Jurkat, Clone E6-1 (cell line): Measurements from ENCODE around the gene TMED9.
"Not testable (repeated sequence)": the region's sequence is repeated elsewhere in the genome, so short reads cannot be mapped to it uniquely, and the experiment has no call there.

Experiments used
- DNase-seq: peaks from one replicate; pipeline ENCODE4 v3.0.0-alpha.2; 2011; ENCODE audit warnings: low read depth, low spot score
- H3K4me3 ChIP-seq: 2 replicates; pipeline ENCODE4 v1.5.1; 2011; ENCODE audit warnings: mild to moderate bottlenecking, low read length, control low read depth, moderate library complexity

The TMED9 gene

DNA sequence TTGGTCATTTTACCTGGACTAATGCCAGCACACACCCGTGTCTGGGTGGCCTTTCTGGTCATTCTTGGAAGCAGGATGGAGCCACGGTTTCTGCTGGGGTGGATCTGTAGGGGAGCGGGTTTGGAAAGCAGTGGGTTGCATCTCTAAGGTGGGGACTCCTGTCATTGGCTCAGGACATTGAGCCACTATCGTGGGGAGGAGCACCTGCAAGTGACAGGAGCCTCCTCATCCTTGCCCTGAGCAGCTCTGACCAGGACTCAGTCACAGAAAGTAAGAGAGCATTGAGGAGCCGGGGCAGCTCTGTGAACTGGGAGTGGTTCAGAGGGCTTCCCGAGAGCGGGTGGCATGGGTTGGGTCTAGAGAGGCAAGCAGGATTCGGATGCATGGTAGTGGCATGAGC is 11.6 kb downstream of the TMED9 start:
- H3K4me3 ChIP-seq = no peak overlapping the region
- DNase-seq = no peak

DNA sequence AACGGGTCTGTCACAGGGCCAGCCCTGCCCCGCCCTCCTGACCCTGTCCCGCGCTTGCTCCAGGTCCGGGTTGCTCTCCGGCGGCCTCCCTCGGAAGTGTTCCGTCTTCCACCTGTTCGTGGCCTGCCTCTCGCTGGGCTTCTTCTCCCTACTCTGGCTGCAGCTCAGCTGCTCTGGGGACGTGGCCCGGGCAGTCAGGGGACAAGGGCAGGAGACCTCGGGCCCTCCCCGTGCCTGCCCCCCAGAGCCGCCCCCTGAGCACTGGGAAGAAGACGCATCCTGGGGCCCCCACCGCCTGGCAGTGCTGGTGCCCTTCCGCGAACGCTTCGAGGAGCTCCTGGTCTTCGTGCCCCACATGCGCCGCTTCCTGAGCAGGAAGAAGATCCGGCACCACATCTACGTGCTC is 12.1 kb downstream of the TMED9 start:
- H3K4me3 ChIP-seq = no peak overlapping the region
- no peak for DNase-seq

DNA sequence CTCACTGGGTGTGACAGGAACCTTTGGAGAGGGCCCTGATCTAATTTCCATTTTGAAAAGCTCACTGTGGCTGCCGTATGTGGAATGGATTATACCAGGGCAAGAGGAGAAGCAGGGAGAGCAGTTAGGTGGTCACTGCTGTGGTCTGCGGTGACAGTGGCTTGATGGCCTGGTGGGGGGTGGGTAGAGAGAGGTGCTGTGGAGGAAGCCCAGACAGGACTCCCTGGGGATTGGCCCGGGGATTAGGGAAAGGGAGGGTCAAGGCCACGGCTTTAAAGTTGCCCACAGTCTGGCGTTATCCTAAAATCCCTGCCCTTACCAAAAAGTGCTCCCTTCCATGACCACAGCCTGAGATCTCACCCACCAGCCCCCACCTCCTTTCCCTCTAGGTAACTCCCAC is 12.7 kb downstream of the TMED9 start:
- no peak overlapping the region for H3K4me3 ChIP-seq
- no peak for DNase-seq

DNA sequence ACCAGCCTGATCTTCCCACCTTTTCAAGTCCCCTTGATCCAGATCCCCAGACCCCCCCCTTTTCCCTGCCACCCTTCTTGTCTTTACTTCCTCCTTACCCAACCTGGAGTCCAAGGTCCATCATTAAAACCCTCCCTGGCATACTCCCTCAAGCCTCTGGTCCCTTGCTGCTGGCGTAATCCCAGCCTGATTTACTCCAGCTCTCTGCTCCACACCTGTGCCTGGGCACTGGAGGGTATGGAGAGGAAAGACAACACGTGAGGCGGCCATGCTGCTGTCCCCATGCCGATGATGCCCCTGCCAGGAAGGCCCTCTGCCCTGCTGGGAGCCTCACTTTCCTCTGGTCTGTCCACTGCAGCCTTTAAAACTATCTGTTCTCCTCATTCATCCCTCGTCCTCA is 13.1 kb downstream of the TMED9 start:
- no peak for DNase-seq
- no peak overlapping the region for H3K4me3 ChIP-seq

DNA sequence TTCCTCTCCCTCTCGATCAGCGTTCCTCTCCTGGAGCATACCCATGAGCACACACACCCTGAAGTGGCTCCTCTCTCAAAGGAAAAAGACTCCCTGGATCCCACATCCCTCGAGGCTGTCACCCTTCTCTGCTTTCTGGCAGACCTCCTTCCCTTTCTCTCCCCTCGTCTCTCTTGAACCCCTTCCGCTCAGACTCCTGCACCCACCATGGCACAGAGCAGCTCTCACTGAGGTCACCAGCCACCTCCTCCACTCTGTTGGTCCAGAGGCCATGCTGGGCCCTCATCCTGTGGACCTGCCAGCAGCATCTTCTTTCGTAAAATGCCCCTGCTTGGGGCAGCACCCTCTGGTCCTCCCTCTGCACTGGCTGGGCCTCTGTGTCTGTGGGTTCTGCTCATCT is 13.7 kb downstream of the TMED9 start:
- H3K4me3 ChIP-seq = no peak overlapping the region
- no peak for DNase-seq

DNA sequence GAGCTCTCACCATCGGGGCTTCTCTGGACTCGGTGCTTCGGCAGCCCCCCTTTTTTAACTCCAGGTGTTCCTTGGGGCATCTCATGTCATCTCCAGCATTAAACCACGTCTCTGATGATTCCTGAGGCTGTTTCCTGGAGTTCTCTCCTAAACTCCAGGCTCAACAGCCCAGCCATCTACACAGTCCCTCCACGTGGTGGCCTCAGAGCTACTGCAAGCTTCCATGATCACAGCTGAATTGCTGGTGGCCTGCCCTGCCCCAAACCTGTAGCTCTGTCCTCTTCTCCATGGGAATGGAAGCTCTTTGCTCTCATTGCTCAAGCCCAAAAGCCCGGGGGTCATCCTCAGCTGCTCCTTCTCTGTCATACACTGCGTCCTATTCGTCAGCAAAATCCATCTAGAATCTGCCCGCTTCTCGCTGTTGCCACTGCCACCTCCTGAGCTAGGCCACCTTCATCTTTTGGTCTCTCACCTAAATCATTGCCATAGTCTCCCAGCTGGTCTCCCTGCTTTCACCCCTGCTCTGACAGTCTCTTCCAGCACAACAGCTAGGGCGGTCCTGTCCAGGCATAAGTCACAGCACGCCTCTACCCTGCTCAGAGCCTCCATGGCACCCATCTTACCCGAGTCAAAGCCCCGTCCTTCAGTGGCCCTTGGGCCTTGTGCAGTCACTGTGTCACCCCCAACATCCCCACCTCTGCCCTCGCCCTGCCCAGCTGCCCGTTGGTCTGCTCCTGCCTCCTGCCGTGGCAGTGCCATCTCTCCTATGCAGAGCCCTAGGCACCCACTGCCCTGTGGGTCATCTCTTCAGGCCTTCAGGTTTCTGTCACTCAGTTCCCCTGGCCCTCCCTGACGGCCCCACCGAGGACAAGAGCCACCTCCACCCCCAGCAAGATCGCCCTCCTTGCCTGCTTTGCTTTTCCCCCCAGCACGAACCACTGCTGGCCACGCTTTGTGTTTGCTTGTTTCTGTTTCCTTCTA is 14.4 kb downstream of the TMED9 start:
- DNase-seq = no peak

DNA sequence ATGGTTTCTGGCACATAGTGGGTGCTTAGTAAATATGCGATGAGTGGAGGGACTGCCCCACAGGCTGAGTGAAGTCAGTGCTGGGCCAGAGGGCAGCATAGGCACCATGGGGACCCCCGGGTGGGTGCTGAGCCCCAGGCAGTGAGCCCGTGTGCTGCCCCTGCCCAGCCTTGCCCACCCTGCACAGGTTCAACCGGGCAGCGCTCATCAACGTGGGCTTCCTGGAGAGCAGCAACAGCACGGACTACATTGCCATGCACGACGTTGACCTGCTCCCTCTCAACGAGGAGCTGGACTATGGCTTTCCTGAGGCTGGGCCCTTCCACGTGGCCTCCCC is 15.1 kb downstream of the TMED9 start:
- no peak overlapping the region for H3K4me3 ChIP-seq
- no peak for DNase-seq

More for the DNA sequence above, 14.4 kb downstream of the TMED9 start:
- H3K4me3 ChIP-seq = no peak overlapping the region

DNA sequence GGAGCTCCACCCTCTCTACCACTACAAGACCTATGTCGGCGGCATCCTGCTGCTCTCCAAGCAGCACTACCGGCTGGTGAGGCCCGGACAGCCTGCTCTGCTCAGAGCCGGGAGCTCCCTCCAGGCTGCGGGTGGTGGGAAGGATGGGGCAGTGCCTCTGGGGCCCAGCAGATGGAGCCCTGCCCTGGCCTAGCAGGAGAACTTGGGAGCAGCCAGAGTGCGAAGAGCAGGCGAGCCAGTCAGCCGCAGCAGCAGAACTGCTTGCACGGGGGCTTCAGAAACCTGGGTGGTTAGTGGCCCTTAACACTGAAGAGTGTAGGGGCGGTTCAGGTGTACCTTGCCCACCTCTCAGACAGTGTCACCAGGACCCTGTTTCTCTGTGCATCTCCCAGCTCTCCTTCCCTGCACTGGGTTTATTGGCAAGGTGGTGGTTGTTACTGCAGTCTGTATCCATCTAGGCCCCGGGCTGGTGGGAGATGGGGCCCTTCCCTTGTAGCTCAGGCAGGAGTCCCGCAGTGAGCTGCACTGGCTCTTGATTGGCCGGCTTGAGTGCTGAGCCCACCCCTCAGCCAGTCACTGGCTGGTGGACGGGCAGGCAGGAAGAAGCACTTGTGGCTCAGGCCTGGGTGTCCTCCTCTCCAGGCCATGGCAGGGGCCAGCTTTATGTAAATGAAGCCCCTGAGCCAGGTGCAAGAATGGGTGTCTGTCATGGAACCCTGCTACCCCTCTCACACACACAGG is 15.6 kb downstream of the TMED9 start:
- H3K4me3 ChIP-seq = no peak overlapping the region
- peak; percentile 35 for DNase-seq

DNA sequence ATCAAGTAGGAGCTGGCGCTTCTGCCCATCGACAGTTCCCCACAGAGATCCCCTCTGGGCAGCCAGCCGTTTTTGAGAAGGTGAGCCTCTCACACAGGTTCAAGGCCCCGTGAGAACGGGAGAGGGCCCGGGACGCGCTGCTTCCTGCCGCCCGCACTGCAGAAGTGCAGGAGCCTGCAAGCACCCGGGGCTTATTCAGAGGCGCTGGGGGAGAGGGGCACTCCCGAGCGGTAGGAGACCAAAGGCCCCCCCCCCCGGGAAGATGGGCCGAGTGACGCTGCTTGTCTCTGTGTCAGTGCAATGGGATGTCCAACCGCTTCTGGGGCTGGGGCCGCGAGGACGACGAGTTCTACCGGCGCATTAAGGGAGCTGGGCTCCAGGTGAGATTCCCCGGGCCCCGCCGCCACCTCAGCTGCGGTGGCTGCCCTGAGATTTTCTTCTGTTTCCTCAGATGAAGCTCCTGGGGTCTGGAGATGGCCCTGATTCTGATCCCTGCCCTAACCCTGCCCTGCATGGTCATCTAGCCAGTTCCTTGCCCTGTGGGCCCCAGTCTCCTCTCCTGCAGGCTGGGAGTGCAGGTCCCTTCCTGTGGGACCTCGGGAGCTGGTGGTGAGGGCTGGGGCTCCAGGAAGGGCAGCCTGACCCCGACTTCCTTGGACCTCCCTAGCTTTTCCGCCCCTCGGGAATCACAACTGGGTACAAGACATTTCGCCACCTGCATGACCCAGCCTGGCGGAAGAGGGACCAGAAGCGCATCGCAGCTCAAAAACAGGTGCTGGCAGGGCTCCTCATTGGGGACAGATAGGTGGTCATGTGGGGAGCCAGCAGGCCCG is 16.5 kb downstream of the TMED9 start:
- DNase-seq = no peak
- no peak overlapping the region for H3K4me3 ChIP-seq

DNA sequence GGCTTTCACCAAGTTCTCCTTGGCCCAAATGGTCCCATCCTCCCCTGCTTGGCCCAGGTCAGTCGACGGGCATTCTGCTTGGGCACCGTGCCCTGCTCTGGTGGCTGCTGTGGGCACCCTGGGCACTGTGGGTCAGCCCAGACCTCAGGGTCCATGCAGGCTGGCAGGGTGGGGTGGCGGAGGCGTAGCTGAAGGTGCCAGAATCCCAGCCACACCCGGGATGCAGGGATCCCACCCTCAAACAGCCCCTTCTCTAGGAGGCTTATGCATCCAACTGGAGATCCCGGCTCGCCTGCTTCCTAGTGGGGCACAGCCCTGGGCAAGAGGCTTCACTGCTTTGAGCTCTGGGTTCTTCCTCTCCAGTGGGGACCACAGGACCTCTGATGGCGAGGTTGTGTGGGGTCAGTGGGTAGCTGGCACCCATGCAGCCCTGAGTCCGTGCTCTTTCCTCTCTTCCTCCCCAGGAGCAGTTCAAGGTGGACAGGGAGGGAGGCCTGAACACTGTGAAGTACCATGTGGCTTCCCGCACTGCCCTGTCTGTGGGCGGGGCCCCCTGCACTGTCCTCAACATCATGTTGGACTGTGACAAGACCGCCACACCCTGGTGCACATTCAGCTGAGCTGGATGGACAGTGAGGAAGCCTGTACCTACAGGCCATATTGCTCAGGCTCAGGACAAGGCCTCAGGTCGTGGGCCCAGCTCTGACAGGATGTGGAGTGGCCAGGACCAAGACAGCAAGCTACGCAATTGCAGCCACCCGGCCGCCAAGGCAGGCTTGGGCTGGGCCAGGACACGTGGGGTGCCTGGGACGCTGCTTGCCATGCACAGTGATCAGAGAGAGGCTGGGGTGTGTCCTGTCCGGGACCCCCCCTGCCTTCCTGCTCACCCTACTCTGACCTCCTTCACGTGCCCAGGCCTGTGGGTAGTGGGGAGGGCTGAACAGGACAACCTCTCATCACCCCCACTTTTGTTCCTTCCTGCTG is 17.4 kb downstream of the TMED9 start:
- no peak overlapping the region for H3K4me3 ChIP-seq
- no peak for DNase-seq

DNA sequence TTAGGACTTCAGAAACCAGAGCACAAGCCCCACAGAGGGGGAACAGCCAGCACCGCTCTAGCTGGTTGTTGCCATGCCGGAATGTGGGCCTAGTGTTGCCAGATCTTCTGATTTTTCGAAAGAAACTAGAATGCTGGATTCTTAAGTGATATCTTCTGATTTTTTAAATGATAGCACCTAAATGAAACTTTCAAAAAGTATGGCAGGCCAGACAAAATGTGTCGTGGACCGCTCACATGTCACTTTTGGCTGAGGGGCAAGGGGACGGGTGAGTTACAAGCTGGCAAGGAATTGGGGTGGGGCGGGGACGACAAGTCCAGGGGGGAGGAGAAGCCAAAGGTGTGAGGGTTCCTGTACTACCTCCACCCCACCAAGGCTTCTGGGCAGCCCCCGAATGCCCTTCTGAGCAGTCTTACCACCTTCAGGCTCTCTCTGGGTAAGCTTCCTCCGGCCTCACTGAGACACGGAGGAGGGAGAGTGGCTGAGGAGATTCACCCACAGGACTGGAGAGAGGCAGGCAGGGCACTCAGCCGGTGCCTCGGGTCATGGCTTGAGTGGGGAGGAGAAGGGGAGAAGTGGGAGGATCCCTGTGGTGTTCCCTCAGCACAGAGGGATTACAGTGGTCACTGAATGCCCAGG is 18.2 kb downstream of the TMED9 start:
- DNase-seq = no peak
- no peak overlapping the region for H3K4me3 ChIP-seq

DNA sequence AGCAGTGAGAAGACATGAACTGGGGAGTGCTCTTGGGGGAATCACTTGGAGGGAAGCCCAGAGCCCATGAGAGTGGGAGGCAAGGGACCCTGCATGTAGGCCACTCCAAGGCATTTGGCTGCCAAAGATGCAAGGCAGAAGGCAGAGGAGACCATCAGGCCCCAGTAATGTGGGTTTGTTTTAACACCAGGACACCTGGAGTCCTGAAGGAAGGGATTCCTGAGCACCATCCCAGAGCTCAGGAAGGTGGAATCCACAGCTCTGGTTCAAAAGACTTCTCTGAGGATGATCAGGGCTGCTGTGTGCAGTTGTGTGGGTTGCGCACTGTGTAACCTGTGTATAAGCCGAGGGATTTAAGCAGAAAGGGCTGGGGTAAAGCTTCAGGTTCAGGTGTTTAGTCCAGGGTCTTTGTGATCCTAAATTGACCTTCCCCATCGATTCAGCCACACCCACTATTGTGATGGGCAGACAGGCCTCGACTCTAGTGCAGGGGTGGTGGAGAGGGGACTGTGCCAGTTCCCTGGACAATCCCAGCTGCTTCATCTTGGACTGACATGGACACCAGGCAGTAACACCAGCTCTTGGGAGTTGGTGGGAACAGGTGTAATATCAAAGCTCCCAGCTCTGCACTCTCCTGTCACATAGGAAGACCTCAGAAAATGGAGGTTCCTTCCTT is 18.9 kb downstream of the TMED9 start:
- no peak overlapping the region for H3K4me3 ChIP-seq
- no peak for DNase-seq

DNA sequence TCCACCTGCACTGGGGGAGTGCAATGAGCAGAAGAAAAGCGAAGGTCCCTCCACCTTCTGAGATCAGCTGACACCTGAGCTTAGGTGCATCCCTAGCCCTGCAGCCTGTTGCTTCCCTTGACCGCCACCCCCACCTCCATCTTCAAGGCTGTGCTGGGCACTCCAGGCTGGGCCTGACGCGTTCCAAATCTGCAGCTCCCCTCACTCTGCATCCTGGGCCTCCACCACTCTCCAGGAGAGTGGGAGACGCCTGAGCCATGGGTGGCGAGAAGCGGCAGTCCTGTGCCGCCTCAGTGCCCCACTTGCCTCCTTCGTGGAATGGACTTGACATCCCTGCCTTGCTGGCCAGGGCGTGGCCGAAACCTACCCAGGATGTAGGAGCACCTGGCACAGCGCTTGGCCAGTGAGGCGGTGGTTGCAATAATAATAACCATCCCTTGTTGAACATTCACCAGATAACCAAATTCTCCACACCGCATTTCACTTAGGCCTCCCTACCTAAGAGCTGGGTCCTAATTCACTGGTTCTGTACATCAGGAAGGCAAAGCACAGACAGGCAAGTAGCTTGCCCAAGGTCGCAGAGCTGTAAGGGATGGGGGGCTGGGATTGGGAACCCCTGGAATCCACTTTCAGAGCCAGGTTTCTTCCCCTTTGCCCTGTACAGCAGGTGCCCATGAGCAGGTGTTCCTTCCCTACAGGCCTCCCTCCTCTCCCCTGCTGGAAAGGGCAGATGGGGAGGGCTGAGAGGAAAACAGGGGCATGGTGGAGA is 19.6 kb downstream of the TMED9 start:
- H3K4me3 ChIP-seq = no peak overlapping the region
- DNase-seq = no peak

DNA sequence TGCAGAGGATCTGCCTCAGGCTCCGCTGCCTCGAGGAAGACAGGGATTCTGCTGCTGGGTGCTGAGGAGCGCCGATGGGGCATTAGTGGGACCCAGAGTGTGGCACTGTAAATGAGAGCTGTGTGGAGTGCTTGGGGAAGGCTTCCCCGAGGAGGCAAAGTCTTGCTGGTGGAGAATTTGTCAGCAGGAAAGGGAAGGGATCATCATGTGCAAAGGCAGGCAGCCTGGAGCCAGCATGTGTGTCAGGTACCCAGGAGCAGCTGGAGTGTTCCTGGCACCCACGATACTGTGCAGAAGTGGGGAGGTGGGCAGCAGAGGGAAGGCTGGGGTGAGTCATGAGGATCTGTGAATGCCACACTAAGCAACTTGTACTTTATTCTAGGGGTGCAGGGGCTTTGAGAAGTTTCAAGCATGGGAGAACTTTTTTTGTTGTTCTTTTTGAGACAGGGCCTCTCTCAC is 20.2 kb downstream of the TMED9 start:
- H3K4me3 ChIP-seq = no peak overlapping the region
- DNase-seq = no peak

DNA sequence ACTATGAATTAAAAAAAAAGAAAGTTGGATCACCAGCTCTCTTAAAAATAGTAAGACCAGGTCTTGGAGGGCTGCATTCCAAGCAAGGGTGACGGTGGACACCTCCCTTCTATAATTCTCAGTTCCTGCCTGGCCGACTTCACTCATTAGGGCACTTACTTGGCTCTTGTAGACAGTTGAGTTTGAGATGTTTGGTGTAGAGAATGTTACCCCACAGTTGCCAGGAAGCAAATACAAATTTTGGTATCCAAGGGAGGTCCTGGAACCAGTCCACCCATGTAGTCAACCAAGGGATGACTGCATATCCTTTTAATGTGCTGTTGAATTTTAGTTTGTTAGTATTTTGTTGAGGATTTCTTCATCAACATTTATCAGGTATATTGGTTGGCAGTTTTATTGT is 28.6 kb downstream of the TMED9 start:
- no peak overlapping the region for H3K4me3 ChIP-seq
- DNase-seq = no peak

DNA sequence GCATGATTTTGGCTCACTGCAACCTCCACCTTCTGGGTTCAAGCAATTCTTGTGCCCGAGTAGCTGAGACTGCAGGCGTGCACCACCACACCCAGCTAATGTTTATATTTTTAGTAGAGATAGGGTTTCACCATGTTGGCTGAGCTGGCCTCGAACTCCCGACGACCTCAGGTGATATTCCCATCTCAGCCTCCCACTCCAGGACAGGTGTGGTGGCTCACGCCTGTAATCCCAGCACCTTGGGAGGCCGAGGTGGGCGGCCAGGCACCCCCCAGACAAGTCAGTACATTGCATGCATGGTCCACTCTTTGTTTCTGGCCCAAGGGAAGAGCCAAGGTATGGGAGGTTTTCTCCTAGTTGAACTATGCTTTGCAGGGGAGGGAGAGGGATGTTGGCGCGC is 32.2 kb downstream of the TMED9 start:
- not testable (repeated sequence) for DNase-seq, H3K4me3 ChIP-seq

DNA sequence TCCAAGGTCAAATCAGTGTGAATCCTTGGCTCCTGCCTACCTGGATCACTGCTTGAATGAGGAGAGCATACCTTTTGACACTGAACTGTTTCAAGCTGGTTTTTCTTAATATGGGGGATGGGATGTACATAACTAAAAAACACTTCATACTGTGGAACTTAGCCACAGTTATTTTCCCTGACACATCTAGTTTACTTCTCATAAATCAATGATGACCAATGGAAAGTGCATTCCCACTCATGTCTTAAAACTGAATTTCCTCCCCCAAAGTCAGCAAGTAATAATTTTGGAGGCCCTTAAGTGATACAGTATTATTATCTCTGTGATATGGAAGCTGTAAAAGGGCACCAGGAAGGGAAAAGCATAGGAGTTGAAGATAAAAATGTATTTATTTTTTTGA is 38.2 kb downstream of the TMED9 start:
- H3K4me3 ChIP-seq, DNase-seq: not testable (repeated sequence)
